Activated CD4-positive, alpha-beta T cell treated with anti-CD3 and anti-CD28 coated beads for 36 hours (primary cell): ENCODE measurements around the gene OSBPL3. TPM values are rescaled to one million over a fixed set of nuclear protein-coding genes. Genes with fewer than 3 reads are reported as not detected.
A peak's percentile ranks its signal among the peaks of the same experiment; 100 is the strongest.

Source experiments
- ATAC-seq: fragments of 200-7000 bp; cut with Tn5 transposase; one replicate; pipeline ENCODE4 v1.10.0; 2021; ENCODE audit warnings: mild to moderate bottlenecking, moderate library complexity
- CTCF ChIA-PET: fragments of 350-600 bp; sonication (Branson Sonifier 250); formaldehyde crosslinking; loops from one replicate; lab custom pipeline; 2021; ENCODE audit warnings: antibody characterized with exemption; lab: Charles Lee
- POLR2A ChIA-PET: fragments of 350-600 bp; sonication (Branson Sonifier 250); formaldehyde crosslinking; loops from one replicate; lab custom pipeline; 2021; ENCODE audit warnings: antibody characterized with exemption, inconsistent platforms; lab: Charles Lee
- DNase-seq: peaks from one replicate; pipeline ENCODE4 v3.0.0-alpha.2; 2020
- H3K27ac Mint-ChIP-seq: one replicate; pipeline ENCODE4 v1.8.0; 2021; ENCODE audit warnings: mixed read lengths
- H3K27me3 Mint-ChIP-seq: one replicate; pipeline ENCODE4 v1.8.0; 2021; ENCODE audit warnings: mixed read lengths
- H3K36me3 Mint-ChIP-seq: one replicate; pipeline ENCODE4 v1.8.0; 2021; ENCODE audit warnings: low read depth, mixed read lengths
- H3K4me1 Mint-ChIP-seq: one replicate; pipeline ENCODE4 v1.8.0; 2021; ENCODE audit warnings: mixed read lengths
- H3K4me3 Mint-ChIP-seq: one replicate; pipeline ENCODE4 v1.8.0; 2021; ENCODE audit warnings: mild to moderate bottlenecking, moderate library complexity, mixed read lengths
- H3K9me3 Mint-ChIP-seq: one replicate; pipeline ENCODE4 v1.8.0; 2021; ENCODE audit warnings: low read depth, mixed read lengths
- intact Hi-C, 2 experiments: fragments of 100-400 bp; cut with DNase I in 1 of 2; cut with micrococcal nuclease in 1 of 2; formaldehyde crosslinking; loops; one replicate each; pipeline versions ENCODE4 v1.14.2 to v1.15.1; 2022 to 2024; cut with DNase I, micrococcal nuclease
- total RNA-seq, 2 experiments: library from RNA; stranded (reverse); gene quantifications; one replicate each; pipeline ENCODE4 v1.2.3, GENCODE V29; 2021

OSBPL3 gene
- total RNA-seq, 2 experiments from 2014 or later, result 34.7 to 38.2 TPM

DNA sequence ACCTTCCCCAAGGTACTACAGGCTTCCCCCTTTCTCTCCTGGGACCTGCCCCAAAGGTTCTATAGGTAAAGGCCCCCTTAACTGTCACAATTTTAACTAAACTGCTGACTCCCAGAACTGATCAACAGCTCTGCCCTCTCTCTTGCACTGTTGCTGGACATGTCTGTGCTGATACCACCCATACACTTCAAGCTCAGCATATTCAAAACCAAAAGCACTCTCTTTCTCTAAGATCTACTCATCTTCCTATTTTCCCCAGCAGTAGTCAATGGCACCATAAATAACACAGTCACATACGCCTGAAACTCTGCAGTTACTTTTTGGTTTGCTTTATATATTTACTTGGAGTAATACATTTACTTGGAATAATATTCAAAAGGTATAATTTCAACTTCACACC is 12.3 kb downstream of the OSBPL3 start:
- Mint-ChIP-seq H3K4me3 (no peak overlapping the region), H3K27me3 (no peaks in the 10 kb centered on the region), H3K4me1 (peaks cover 82% of the 10 kb centered on the region), H3K27ac (peak overlapping the region; percentile 58), H3K36me3 (peaks cover 4% of the 10 kb centered on the region), H3K9me3 (no peaks in the 10 kb centered on the region)
- no peak for DNase-seq
- ChIA-PET CTCF (interaction anchor here (1.0 to 1.8 kb wide), 2 partner anchors 12 to 147 kb away, joined by 3 to 6 read pairs; no protein-coding TSS in a partner anchor), POLR2A (no interaction called here)
- ATAC-seq, result no peak
- intact Hi-C loops, result loop anchor here in 1 of 2 experiments (1.0 to 2.0 kb wide), 2 partner anchors 8 to 61 kb away; no protein-coding TSS in a partner anchor

DNA sequence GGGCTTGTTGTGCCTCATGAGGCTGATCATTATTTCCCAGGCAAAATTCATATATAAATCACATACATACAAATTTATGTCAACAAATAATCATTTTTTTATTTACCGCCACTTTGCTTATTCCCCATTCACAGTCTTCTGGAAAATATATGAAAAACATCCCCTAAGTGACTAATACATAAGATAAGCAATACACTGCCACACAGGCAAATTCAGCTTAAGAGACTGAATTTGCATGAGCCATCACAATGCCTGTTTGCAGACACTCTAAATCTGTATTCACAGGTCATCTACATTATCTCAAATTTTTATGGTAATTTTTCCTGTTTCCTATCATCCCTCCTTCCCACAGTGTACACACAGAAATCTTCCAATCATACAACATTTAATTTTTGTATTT is 13.2 kb downstream of the OSBPL3 start:
- H3K4me1 Mint-ChIP-seq, result peaks cover 82% of the 10 kb centered on the region
- DNase-seq (no peak), ATAC-seq (no peak)
- no peaks in the 10 kb centered on the region for H3K9me3 Mint-ChIP-seq
- no peaks in the 10 kb centered on the region for H3K27me3 Mint-ChIP-seq
- no peak overlapping the region for H3K4me3 Mint-ChIP-seq
- peak overlapping the region; percentile 72 for H3K27ac Mint-ChIP-seq
- intact Hi-C loops, result loop anchor here (1.0 to 2.0 kb wide), 4 partner anchors 8 to 60 kb away; no protein-coding TSS in a partner anchor
- POLR2A ChIA-PET, result interaction anchor here (1.2 kb wide), 1 partner anchor 159 kb away, joined by 3 read pairs; no protein-coding TSS in a partner anchor
- H3K36me3 Mint-ChIP-seq, result peaks cover 4% of the 10 kb centered on the region
- CTCF ChIA-PET, result interaction anchor here (0.6 to 1.8 kb wide), 5 partner anchors 12 to 154 kb away, joined by 3 to 6 read pairs (median 3); no protein-coding TSS in a partner anchor

DNA sequence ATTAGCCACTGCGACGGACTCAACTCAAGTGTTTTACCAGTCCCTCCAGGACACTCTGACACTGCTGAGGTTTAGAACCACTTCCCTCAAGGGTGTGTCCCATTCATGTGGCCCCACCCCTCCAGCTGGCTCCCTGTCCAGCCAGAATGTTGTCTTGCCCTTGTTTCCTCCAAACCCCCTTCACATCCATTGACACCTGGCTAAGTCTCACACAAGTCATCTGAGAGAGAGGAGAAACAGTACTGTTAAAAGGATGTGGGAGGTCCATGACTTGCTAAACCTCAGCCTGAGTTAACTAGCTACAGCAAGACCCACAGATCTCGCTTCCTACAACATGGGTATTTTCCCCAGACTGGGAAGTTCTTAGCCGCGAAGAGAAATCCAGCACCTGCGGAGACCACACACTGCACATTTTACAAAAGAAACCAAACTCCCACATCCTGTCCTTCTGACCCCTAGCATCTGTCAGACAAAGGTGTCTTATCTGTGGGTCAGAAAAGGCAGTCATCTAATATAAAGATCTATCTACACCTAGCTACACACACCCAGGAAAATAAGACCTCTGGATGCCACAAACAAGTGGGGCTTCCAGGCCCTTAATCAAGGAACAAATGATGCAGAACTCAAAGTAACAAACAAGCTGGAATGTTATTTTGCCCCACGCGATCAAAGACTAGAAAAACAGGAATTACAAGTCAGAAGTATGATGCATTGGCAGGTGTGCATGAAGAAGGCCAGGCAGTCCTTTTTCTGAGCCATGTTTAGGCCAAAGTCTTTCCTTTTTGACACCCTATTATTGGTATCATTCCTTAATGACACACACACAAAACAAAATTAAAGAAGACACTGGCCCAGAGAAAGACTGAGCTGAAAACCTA is 13.9 kb downstream of the OSBPL3 start:
- Mint-ChIP-seq H3K36me3 (peaks cover 4% of the 10 kb centered on the region), H3K9me3 (no peaks in the 10 kb centered on the region), H3K27ac (peak overlapping the region; percentile 70), H3K4me1 (peaks cover 81% of the 10 kb centered on the region), H3K4me3 (no peak overlapping the region), H3K27me3 (no peaks in the 10 kb centered on the region)
- ChIA-PET POLR2A (interaction anchor here (1.2 kb wide), 1 partner anchor 159 kb away, joined by 3 read pairs; no protein-coding TSS in a partner anchor), CTCF (interaction anchor here (0.6 to 2.0 kb wide), 10 partner anchors 13 to 590 kb away, joined by 3 to 6 read pairs (median 4); no protein-coding TSS in a partner anchor)
- intact Hi-C loops, result loop anchor here (1.0 to 2.0 kb wide), 3 partner anchors 12 to 59 kb away; no protein-coding TSS in a partner anchor
- ATAC-seq (peak; percentile 86), DNase-seq (peak; percentile 51)

DNA sequence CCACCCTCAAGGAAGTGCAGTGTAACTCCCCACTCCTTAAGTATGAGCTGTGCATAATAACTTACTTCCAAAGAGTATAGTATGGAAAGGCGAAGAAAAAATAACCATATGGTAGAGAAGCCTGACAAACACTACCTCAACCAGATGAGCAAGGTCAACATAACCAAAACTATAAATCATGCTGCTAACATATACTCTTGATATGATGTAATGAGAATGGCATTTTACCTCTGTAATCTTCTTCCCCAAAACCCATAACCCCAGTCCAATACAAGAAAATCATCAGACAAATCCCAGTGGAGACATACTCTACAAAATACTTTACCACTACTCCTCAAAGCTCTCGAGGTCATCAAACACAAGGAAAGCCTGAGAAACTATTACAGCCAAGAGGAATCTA is 15.8 kb downstream of the OSBPL3 start:
- CTCF ChIA-PET, result interaction anchor here (0.6 to 1.3 kb wide), 5 partner anchors 11 to 130 kb away, joined by 3 to 7 read pairs (median 3); no protein-coding TSS in a partner anchor
- Mint-ChIP-seq H3K27ac (peak overlapping the region; percentile 5), H3K4me1 (peaks cover 80% of the 10 kb centered on the region), H3K9me3 (no peaks in the 10 kb centered on the region), H3K4me3 (no peak overlapping the region), H3K36me3 (peaks cover 4% of the 10 kb centered on the region), H3K27me3 (no peaks in the 10 kb centered on the region)
- DNase-seq (no peak), ATAC-seq (no peak)
- POLR2A ChIA-PET, result no interaction called here
- intact Hi-C loops, result no loop called here

DNA sequence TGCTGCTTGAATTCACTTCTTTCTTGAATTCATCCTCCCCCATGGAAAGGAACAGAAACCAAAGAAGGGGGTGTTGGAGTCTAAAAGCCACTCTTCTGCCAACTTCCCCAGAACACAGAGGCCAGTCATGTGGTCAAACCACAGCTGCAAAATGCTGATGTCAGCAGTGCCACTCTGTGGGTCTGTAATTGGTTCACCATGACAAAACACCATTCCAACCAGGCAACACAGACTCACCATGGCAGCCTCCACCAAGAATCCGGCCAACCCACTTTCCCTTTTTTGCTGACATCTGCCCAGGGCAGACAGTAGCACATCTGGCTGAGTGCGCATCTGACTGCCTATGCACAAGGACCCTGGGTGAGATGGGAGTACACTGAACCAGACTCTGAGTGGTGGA is 16.8 kb downstream of the OSBPL3 start:
- peak overlapping the region; percentile 68 for H3K27ac Mint-ChIP-seq
- DNase-seq (peak; percentile 55), ATAC-seq (peak; percentile 23)
- no peaks in the 10 kb centered on the region for H3K27me3 Mint-ChIP-seq
- ChIA-PET CTCF (interaction anchor here (1.0 to 1.3 kb wide), 2 partner anchors 9 to 131 kb away, joined by 3 to 7 read pairs; no protein-coding TSS in a partner anchor), POLR2A (no interaction called here)
- no peak overlapping the region for H3K4me3 Mint-ChIP-seq
- peaks cover 4% of the 10 kb centered on the region for H3K36me3 Mint-ChIP-seq
- intact Hi-C loops, result no loop called here
- H3K4me1 Mint-ChIP-seq, result peaks cover 84% of the 10 kb centered on the region
- no peaks in the 10 kb centered on the region for H3K9me3 Mint-ChIP-seq

DNA sequence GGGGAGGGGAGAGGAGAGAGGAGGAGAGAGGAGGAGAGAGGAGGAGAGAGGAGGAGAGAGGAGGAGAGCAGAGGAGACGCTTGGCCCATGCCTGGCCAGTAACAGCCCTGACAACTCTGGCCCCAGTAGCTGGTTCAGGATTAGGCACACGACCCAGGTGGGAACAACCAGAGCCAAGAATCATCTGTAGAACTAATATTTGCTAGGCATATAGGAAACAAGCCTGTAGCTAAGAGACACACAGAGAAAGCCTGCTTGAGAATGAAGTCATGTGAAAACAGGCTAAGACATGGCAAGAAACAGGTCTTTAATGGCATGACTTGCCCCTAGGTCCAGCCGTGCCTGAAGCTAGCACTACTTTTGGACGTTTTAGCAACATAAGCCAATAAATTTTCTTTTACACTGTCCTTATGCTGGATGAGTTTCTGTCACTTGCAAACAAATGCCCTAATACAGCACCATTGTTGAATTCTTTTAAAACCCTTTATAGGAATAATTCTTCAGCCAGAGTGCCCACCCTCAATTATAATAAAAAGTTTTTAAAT is 17.5 kb downstream of the OSBPL3 start:
- no peaks in the 10 kb centered on the region for H3K9me3 Mint-ChIP-seq
- no peak overlapping the region for H3K4me3 Mint-ChIP-seq
- H3K36me3 Mint-ChIP-seq, result peaks cover 4% of the 10 kb centered on the region
- H3K4me1 Mint-ChIP-seq, result peaks cover 85% of the 10 kb centered on the region
- ChIA-PET POLR2A (no interaction called here), CTCF (interaction anchor here (1.0 kb wide), 1 partner anchor 9 kb away, joined by 3 read pairs; no protein-coding TSS in a partner anchor)
- H3K27me3 Mint-ChIP-seq, result no peaks in the 10 kb centered on the region
- ATAC-seq (no peak), DNase-seq (no peak)
- intact Hi-C loops, result no loop called here
- no peak overlapping the region for H3K27ac Mint-ChIP-seq

DNA sequence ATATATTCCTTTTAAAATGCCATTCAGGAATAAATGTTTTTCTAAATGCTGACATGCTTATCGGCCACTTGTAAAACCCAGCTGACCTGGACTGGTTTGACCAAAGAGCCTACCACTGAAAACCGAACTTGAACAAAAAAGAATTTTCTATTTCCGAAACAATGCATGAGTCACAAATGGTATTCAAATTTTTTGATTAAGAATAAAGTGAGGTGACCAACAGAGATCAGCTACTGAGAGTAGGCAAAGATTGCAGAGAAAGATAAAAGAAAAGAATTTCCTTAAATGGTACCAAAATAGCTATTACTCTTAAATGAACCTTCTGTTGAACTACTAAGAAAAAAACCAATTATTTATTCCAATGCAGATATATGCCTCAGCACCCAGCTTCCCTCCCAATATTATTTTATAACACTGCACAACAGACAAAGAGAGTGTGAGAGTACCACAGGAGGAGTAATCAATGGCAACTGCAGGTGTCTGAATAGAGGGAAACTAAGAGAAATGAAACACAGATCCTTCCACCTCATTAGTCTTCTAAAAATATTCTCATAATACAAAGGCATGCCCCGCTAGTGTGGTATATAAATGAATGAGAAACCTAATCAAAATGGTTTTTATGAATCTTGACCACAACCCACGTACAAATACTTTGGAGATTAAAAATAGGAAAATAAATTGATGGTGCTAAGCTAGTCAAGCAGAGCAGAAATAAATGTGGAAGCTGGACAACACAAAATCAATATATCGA is 20.1 kb downstream of the OSBPL3 start:
- no peaks in the 10 kb centered on the region for H3K9me3 Mint-ChIP-seq
- no peak overlapping the region for H3K4me3 Mint-ChIP-seq
- ATAC-seq, result no peak
- intact Hi-C loops, result no loop called here
- H3K27ac Mint-ChIP-seq, result peak overlapping the region; percentile 11
- DNase-seq, result no peak
- H3K27me3 Mint-ChIP-seq, result no peaks in the 10 kb centered on the region
- H3K4me1 Mint-ChIP-seq, result peaks cover 70% of the 10 kb centered on the region
- ChIA-PET CTCF (interaction anchor here (1.0 to 1.4 kb wide), 6 partner anchors 11 to 138 kb away, joined by 3 to 5 read pairs (median 3); no protein-coding TSS in a partner anchor), POLR2A (interaction anchor here (0.6 kb wide), 1 partner anchor 10 kb away, joined by 4 read pairs; no protein-coding TSS in a partner anchor)
- H3K36me3 Mint-ChIP-seq, result peaks cover 4% of the 10 kb centered on the region

DNA sequence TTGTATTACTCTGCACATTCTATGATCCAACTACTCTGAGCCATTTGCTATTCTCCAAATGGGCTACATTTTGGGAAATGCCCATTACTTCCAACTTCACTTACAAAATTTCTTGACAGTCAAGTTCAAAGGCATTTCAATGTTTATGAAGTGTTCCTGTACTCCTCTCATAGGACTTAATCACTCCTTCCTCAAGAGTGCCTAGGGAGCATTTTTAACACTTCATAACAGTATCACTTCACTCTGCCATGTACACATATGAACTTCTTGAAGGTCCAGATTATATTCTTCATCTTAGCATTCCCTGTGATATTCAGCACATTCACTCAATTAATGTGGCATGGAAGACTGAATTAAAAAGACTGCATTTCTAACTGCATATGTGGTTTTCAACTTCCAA is 21.6 kb downstream of the OSBPL3 start:
- no peaks in the 10 kb centered on the region for H3K27me3 Mint-ChIP-seq
- ATAC-seq (no peak), DNase-seq (no peak)
- H3K9me3 Mint-ChIP-seq, result no peaks in the 10 kb centered on the region
- POLR2A ChIA-PET, result no interaction called here
- peaks cover 62% of the 10 kb centered on the region for H3K4me1 Mint-ChIP-seq
- no peak overlapping the region for H3K4me3 Mint-ChIP-seq
- no peak overlapping the region for H3K27ac Mint-ChIP-seq
- intact Hi-C loops, result no loop called here
- CTCF ChIA-PET, result interaction anchor here (1.3 to 1.4 kb wide), 2 partner anchors 9 to 34 kb away, joined by 3 read pairs; no protein-coding TSS in a partner anchor
- H3K36me3 Mint-ChIP-seq, result peaks cover 4% of the 10 kb centered on the region

DNA sequence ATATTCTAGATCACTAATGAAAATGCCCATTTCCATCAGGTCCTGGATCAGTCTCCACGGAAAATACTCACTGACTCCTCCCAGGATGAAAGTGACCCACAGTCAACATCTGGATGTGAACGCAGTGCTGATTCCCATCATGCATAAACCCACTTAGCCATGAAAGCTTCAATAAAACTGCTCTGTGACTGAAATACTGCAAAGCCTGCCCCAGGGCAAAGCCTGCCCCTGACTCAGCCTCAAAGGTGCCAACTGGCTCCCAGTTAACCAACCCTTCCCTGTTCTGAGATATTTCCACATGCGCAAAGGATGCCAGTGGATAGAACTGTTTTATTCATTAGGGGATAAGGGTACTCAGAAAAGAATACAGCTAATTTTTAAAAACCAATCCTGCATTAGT is 24.0 kb downstream of the OSBPL3 start:
- Mint-ChIP-seq H3K4me3 (no peak overlapping the region), H3K27ac (no peak overlapping the region), H3K36me3 (peaks cover 4% of the 10 kb centered on the region), H3K27me3 (no peaks in the 10 kb centered on the region), H3K4me1 (peaks cover 48% of the 10 kb centered on the region), H3K9me3 (no peaks in the 10 kb centered on the region)
- POLR2A ChIA-PET, result no interaction called here
- DNase-seq, result no peak
- intact Hi-C loops, result no loop called here
- no peak for ATAC-seq
- CTCF ChIA-PET, result interaction anchor here (1.0 to 1.3 kb wide), 4 partner anchors 10 to 135 kb away, joined by 3 to 5 read pairs (median 4); no protein-coding TSS in a partner anchor

DNA sequence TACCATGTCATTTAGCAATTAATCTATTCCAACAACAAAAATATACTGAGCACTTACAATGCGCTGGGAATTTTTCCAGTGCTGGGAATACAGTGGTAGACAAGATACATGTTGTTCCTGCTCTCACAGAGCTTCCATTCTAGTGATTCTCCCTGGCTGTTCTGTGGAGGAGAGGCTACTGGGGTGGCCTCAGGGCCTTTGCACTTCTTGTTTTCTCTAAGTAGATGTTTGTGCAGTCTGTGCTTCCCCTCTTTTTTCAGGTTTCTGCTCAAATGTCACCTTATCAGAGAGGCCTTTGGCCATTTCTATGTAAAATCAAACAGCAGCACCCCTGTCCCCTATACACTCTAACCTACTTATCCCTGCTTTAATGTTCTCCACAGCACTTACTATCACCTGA is 24.7 kb downstream of the OSBPL3 start:
- no peak for ATAC-seq
- CTCF ChIA-PET, result interaction anchor here (1.1 to 1.3 kb wide), 2 partner anchors 9 to 134 kb away, joined by 3 to 5 read pairs; no protein-coding TSS in a partner anchor
- Mint-ChIP-seq H3K36me3 (peaks cover 2% of the 10 kb centered on the region), H3K4me1 (peaks cover 44% of the 10 kb centered on the region), H3K4me3 (no peak overlapping the region), H3K27me3 (no peaks in the 10 kb centered on the region), H3K9me3 (no peaks in the 10 kb centered on the region), H3K27ac (no peak overlapping the region)
- POLR2A ChIA-PET, result no interaction called here
- DNase-seq, result no peak
- intact Hi-C loops, result no loop called here
